Adrenal gland (tissue), 12 donors: ENCODE measurements around the gene RLN3. TPM values are rescaled to one million over a fixed set of nuclear protein-coding genes. Genes with fewer than 3 reads are reported as not detected.

ENCODE experiments used
- DNase-seq, 7 donors: peaks; one replicate each; pipeline ENCODE4 v3.0.0-alpha.2; 2019 to 2020
- H3K27ac ChIP-seq, 5 donors: fragments of 200-600 bp; sonication (generic) in 4 of 5; 1 replicate in 3 of 5; 2 replicates in 2 of 5; pipeline versions ENCODE4 v1.5.1 to v1.8.0; 2016 to 2020; ENCODE audit warnings: mild to moderate bottlenecking in 1 of 5
- H3K27me3 ChIP-seq: fragments of 200-600 bp; 2 replicates; pipeline ENCODE4 v1.8.0; 2021
- H3K36me3 ChIP-seq, 2 donors: fragments of 200-600 bp; replicated peaks in 1 of 2; 1 replicate in 1 of 2; 2 replicates in 1 of 2; pipeline versions ENCODE4 v1.5.1 to v1.8.0; 2018 to 2022
- H3K4me1 ChIP-seq, 2 donors: fragments of 200-600 bp; replicated peaks in 1 of 2; 1 replicate in 1 of 2; 2 replicates in 1 of 2; pipeline versions ENCODE4 v1.5.1 to v1.8.0; 2018 to 2021
- H3K4me3 ChIP-seq, 4 donors: fragments of 200-600 bp; sonication (generic) in 3 of 4; one replicate each; pipeline ENCODE4 v1.5.1; 2016 to 2018
- H3K9me3 ChIP-seq, 3 donors: fragments of 200-600 bp; sonication (generic) in 1 of 3; replicated peaks in 1 of 3; 1 replicate in 2 of 3; 2 replicates in 1 of 3; pipeline versions ENCODE4 v1.5.1 to v1.8.0; 2016 to 2021
- CTCF ChIP-seq, 6 experiments: fragments of 450-650 bp in 4 of 6; fragments of 200-600 bp in 2 of 6; sonication (generic) in 1 of 6; IDR thresholded peaks; 1 replicate in 5 of 6; 2 replicates in 1 of 6; pipeline versions ENCODE4 v1.5.1 to v1.8.0; 2016 to 2021; ENCODE audit warnings: antibody characterized with exemption in 6 of 6, mild to moderate bottlenecking in 2 of 6, moderate library complexity in 1 of 6
- POLR2A ChIP-seq, 2 donors: fragments of 450-650 bp; IDR thresholded peaks; one replicate each; pipeline ENCODE4 v1.6.1; 2017; ENCODE audit warnings: antibody characterized with exemption in 2 of 2, mild to moderate bottlenecking in 2 of 2, moderate library complexity in 1 of 2
- WGBS, 4 donors: extraction: QIAGEN DNeasy Blood & Tissue Kit in 2 of 4; methylation state at CpG; one replicate each; pipeline versions ENCODE4 v1.1.5 to v1.1.7; 2013 to 2017; 5-methylcytosine and 5-hydroxymethylcytosine counted together
- intact Hi-C, 2 donors: fragments of 100-400 bp; cut with DNase I; formaldehyde crosslinking; loops; one replicate each; pipeline versions ENCODE4 v1.14.1 to v1.15.0; 2022 to 2023
- polyA plus RNA-seq, 3 donors: library from polyadenylated mRNA; stranded (reverse); fragments of 200-250 nt in 2 of 3; fragments of 350-450 nt in 1 of 3; fragmentation: Illumina TruSeq in 1 of 3; extraction: RNeasy Lipid Tissue Mini Kit (QIAGEN cat#74804) in 1 of 3; gene quantifications; one replicate each; pipeline ENCODE4 v1.2.3, GENCODE V29; 2013 to 2014
- total RNA-seq, 9 donors: library from RNA; depleted of rRNA in 4 of 9; stranded (reverse); fragments of >200 nt in 4 of 9; fragments of 120-200 nt in 1 of 9; fragmentation: NEBNext Ultra II Directional in 1 of 9; extraction: Animal tissue kit (Norgen Biotek cat#: 25700) in 1 of 9; gene quantifications; one replicate each; pipeline versions ENCODE4 v1.1.0 to v1.2.4, GENCODE V29; 2013 to 2023
- donor health status: healthy with polysubstance abuse.
- donor health status: Bipolar disorder and iron deficiency.
- donor health status: DM: yes; HTN: yes; CAD: no.
- donor health status: DM: no; HTN: no; CAD: no.
- donor health status: DM: no; HTN: no; CAD: no.
- donor health status: DM: yes; HTN: yes; CAD: no.

Gene RLN3
- total and polyA plus RNA-seq, 12 donors: not detected

- no peaks in the 10 kb centered on the region for H3K9me3 ChIP-seq
- no peak within 1 kb of the TSS for H3K27ac ChIP-seq
- 65 to 80% (median 71%) methylated on average over 11 to 19 of the region's 19 CpGs for WGBS, 4 donors
- TF ChIP-seq POLR2A (IDR thresholded peaks at IDR 0.05): no peak
- TF ChIP-seq CTCF (IDR thresholded peaks at IDR 0.05): no peak
- intact Hi-C loops: no loop called here
- H3K4me1 ChIP-seq: peaks cover 0 to 4% of the 10 kb centered on the region in 2 donors
- peaks cover 15% of the 10 kb centered on the region for H3K27me3 ChIP-seq
- H3K4me3 ChIP-seq: no peak within 1 kb of the TSS
- no peaks in the 10 kb centered on the region for H3K36me3 ChIP-seq
- DNase-seq: no peak
These were observed 34.0 kb downstream of the RLN3 start, which contains the start of gene PALM3 for GRCh38 chr19:14061751-14062557. Gene PALM3 (minus strand): TSS chr19:14062076. CDS start chr19:14061980, 96 bp downstream.

DNA sequence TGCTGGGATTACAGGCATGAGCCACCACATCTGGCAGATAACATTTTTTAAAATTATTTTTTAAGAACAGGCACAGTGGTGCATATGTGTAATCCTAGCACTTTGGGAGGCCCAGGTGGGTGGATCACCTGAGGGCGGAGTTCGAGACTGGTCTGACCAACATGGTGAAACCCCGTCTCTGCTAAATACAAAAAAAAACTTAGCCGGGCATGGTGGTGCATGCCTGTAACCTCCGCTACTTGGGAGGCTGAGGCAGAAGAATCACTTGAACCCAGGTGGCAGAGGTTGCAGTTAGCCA lies 34.6 kb downstream of the RLN3 start:
- no peak for DNase-seq
- H3K27me3 ChIP-seq: peaks cover 15% of the 10 kb centered on the region
- 77 to 89% (median 83%) methylated on average over 3 to 5 of the region's 5 CpGs for WGBS, 4 donors
- no peak for TF ChIP-seq POLR2A (IDR thresholded peaks at IDR 0.05)
- TF ChIP-seq CTCF (IDR thresholded peaks at IDR 0.05): no peak
- intact Hi-C loops: no loop called here
- H3K4me3 ChIP-seq: no peak overlapping the region
- no peaks in the 10 kb centered on the region for H3K36me3 ChIP-seq
- H3K9me3 ChIP-seq: no peaks in the 10 kb centered on the region
- no peak overlapping the region for H3K27ac ChIP-seq
- H3K4me1 ChIP-seq: peaks cover 0 to 4% of the 10 kb centered on the region in 2 donors

- Histone ChIP-seq H3K27me3 (peaks cover 15% of the 10 kb centered on the region), H3K9me3 (no peaks in the 10 kb centered on the region), H3K4me1 (no peaks in the 10 kb centered on the region), H3K4me3 (no peak overlapping the region), H3K27ac (no peak overlapping the region), H3K36me3 (no peaks in the 10 kb centered on the region)
- WGBS, 4 donors: 69 to 80% (median 74%) methylated on average over 7 of the region's 7 CpGs
- no peak for DNase-seq
- intact Hi-C loops: no loop called here
- TF ChIP-seq POLR2A (IDR thresholded peaks at IDR 0.05): no peak
- TF ChIP-seq CTCF (IDR thresholded peaks at IDR 0.05): no peak
These were observed 35.2 kb downstream of the RLN3 start for GRCh38 chr19:14063105-14063504.

DNA sequence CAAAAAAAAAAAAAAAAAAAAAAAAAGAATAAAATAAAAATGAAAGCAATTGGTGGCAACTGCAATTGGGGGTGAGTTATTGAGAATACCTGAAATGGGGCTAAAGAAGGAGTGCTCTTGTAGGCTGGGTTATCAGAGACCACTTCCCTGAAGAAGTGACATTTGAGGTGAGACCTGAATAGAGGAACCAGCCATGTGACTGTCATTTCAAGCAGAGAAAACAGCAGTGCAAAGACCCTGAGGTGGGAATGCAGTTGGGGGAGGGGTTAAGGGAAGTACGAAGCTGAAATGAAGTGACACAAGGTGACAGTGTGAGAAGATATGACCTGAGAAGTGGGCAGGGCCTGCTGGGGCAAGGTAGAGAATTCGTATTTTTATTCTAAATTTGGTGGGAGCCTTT lies 38.2 kb downstream of the RLN3 start:
- DNase-seq: no peak

More for the DNA sequence above, 38.2 kb downstream of the RLN3 start:
- no peaks in the 10 kb centered on the region for H3K4me1 ChIP-seq
- no peaks in the 10 kb centered on the region for H3K27me3 ChIP-seq
- H3K36me3 ChIP-seq: no peaks in the 10 kb centered on the region
- no peak overlapping the region for H3K27ac ChIP-seq
- no peaks in the 10 kb centered on the region for H3K9me3 ChIP-seq
- 48 to 65% (median 55%) methylated on average over 2 of the region's 2 CpGs for WGBS, 4 donors
- no peak for TF ChIP-seq POLR2A (IDR thresholded peaks at IDR 0.05)
- TF ChIP-seq CTCF (IDR thresholded peaks at IDR 0.05): no peak
- intact Hi-C loops: no loop called here
- H3K4me3 ChIP-seq: no peak overlapping the region
